GM12874 (cell line): Measurements from ENCODE around the gene MCCC2.

Experiments used
- CTCF ChIP-seq: IDR thresholded peaks from 2 replicates; pipeline ENCODE4 v1.5.1; 2011; ENCODE audit warnings: low read depth, mild to moderate bottlenecking, control low read depth, low read length, moderate library complexity; ENCODE audit not compliant: insufficient read depth

MCCC2 gene

GRCh38 chr5:71586941-71587765, at the start of gene MCCC2:
TSS of gene MCCC2 (plus strand) at chr5:71587340. CDS start at chr5:71587426, 86 bp downstream.
- TF ChIP-seq CTCF = no peak

GRCh38 chr5:71537687-71538086, 49.5 kb upstream of the MCCC2 start:
- no peak for TF ChIP-seq CTCF

- TF ChIP-seq CTCF = no peak
Measured at GRCh38 chr5:71563161-71563560, 24.0 kb upstream of the MCCC2 start.

- TF ChIP-seq CTCF = no peak
Measured at GRCh38 chr5:71564895-71565294, 22.2 kb upstream of the MCCC2 start.

- TF ChIP-seq CTCF = no peak
Measured at GRCh38 chr5:71569748-71570509, 17.2 kb upstream of the MCCC2 start.

GRCh38 chr5:71573591-71573990, 13.5 kb upstream of the MCCC2 start:
- TF ChIP-seq CTCF = no peak

- TF ChIP-seq CTCF = no peak
Measured at GRCh38 chr5:71576241-71576640, 10.9 kb upstream of the MCCC2 start.
